ENCODE results near the gene KREMEN1. TPM values are rescaled to one million over a fixed set of nuclear protein-coding genes. Genes with fewer than 3 reads are reported as not detected.

The KREMEN1 gene
- total RNA-seq, 1 experiment from 2014 or later, result 2.2 TPM

- in situ Hi-C loops (cut with HindIII; ENCODE audit: low pct_unique_long_range_greater_than_20kb, low sequenced_read_pairs), result no loop called here
- H3K4me1 ChIP-seq (ENCODE audit: control insufficient read depth, insufficient read depth, low read length), result no peaks in the 10 kb centered on the region
- BruUV-seq (replicated peaks), result no TSS peak
- H3K9me3 ChIP-seq (ENCODE audit: control insufficient read depth, insufficient read depth, low read depth, low read length), result no peaks in the 10 kb centered on the region
- H3K27me3 ChIP-seq (ENCODE audit: control insufficient read depth, insufficient read depth, low read length), result no peaks in the 10 kb centered on the region
- ATAC-seq (no peak), DNase-seq (ENCODE audit: low read depth, low spot score) (no peak)
- TF ChIP-seq CTCF (IDR thresholded peaks at IDR 0.05), result no peak
- TF ChIP-seq SIN3A (IDR thresholded peaks at IDR 0.05; ENCODE audit: borderline replicate concordance, insufficient read depth, low read depth, low read length), result no peak
- no peak for TF ChIP-seq REST (IDR thresholded peaks at IDR 0.05; ENCODE audit: insufficient read depth in 1 of 2, low read depth in 2 of 2, low read length in 1 of 2)
- TF ChIP-seq POLR2AphosphoS5 (IDR thresholded peaks at IDR 0.05; ENCODE audit: low read depth, low read length), result no peak
- TF ChIP-seq TCF7L2 (IDR thresholded peaks at IDR 0.05; ENCODE audit: low read depth, low read length), result no peak
- no peaks in the 10 kb centered on the region for H3K36me3 ChIP-seq (ENCODE audit: control insufficient read depth, insufficient read depth, low read length)
- ChIA-PET CTCF (no interaction called here), POLR2A (no interaction called here)
- no peak overlapping the region for H3K4me3 ChIP-seq (ENCODE audit: low read depth in 2 of 2, low read length in 2 of 2)
- intact Hi-C loops (cut with micrococcal nuclease; ENCODE audit: unreplicated experiment), result no loop called here
- H3K27ac ChIP-seq (ENCODE audit: low read length), result no peak overlapping the region
Measured at GRCh38 chr22:29125844-29126243, 53.0 kb downstream of the KREMEN1 start.

- in situ Hi-C loops (cut with HindIII; ENCODE audit: low pct_unique_long_range_greater_than_20kb, low sequenced_read_pairs) (no loop called here), intact Hi-C loops (cut with micrococcal nuclease; ENCODE audit: unreplicated experiment) (no loop called here)
- ATAC-seq, result no peak
- no TSS peak for BruUV-seq (replicated peaks)
- Histone ChIP-seq H3K27ac (ENCODE audit: low read length) (no peak overlapping the region), H3K4me1 (ENCODE audit: control insufficient read depth, insufficient read depth, low read length) (no peaks in the 10 kb centered on the region), H3K36me3 (ENCODE audit: control insufficient read depth, insufficient read depth, low read length) (no peaks in the 10 kb centered on the region), H3K9me3 (ENCODE audit: control insufficient read depth, insufficient read depth, low read depth, low read length) (no peaks in the 10 kb centered on the region), H3K4me3 (ENCODE audit: low read depth in 2 of 2, low read length in 2 of 2) (no peak overlapping the region), H3K27me3 (ENCODE audit: control insufficient read depth, insufficient read depth, low read length) (no peaks in the 10 kb centered on the region)
- POLR2A ChIA-PET, result no interaction called here
- CTCF ChIA-PET, result no interaction called here
- TF ChIP-seq REST (IDR thresholded peaks at IDR 0.05; ENCODE audit: insufficient read depth in 1 of 2, low read depth in 2 of 2, low read length in 1 of 2) (no peak), TCF7L2 (IDR thresholded peaks at IDR 0.05; ENCODE audit: low read depth, low read length) (no peak), POLR2AphosphoS5 (IDR thresholded peaks at IDR 0.05; ENCODE audit: low read depth, low read length) (no peak), CTCF (IDR thresholded peaks at IDR 0.05) (no peak), SIN3A (IDR thresholded peaks at IDR 0.05; ENCODE audit: borderline replicate concordance, insufficient read depth, low read depth, low read length) (no peak)
- no peak for DNase-seq (ENCODE audit: low read depth, low spot score)
Measured at GRCh38 chr22:29126670-29127395, 54.0 kb downstream of the KREMEN1 start.
